GM23338 (cell line): Measurements from ENCODE around the gene IFITM1. TPM values are rescaled to one million over a fixed set of nuclear protein-coding genes. Genes with fewer than 3 reads are reported as not detected.

Source experiments
- ATAC-seq: fragments of 200-7000 bp; cut with Tn5 transposase; 3 replicates; pipeline ENCODE4 v1.9.1; 2020
- DNase-seq: peaks from one replicate; pipeline ENCODE4 v3.0.0-alpha.2; 2015; ENCODE audit warnings: low spot score
- H2AFZ ChIP-seq: fragments of 200-600 bp; sonication (generic); 2 replicates; pipeline ENCODE4 v1.8.0; 2016; ENCODE audit warnings: antibody characterized with exemption, mild to moderate bottlenecking, moderate library complexity
- H3F3A ChIP-seq: fragments of 200-600 bp; sonication (generic); replicated peaks from 2 replicates; pipeline ENCODE4 v1.8.0; 2017; ENCODE audit warnings: antibody characterized with exemption, mixed run types, low read depth
- H3K27ac ChIP-seq: fragments of 200-600 bp; sonication (generic); 2 replicates; pipeline ENCODE4 v1.6.1; 2016; ENCODE audit warnings: low read depth
- H3K27me3 ChIP-seq: fragments of 200-600 bp; sonication (generic); 2 replicates; pipeline ENCODE4 v1.8.0; 2016; ENCODE audit warnings: mild to moderate bottlenecking, mixed run types, moderate library complexity; ENCODE audit not compliant: insufficient read depth
- H3K36me3 ChIP-seq: fragments of 200-600 bp; sonication (generic); 2 replicates; pipeline ENCODE4 v1.8.0; 2016; ENCODE audit warnings: mild to moderate bottlenecking; ENCODE audit not compliant: insufficient read depth
- H3K4me1 ChIP-seq: fragments of 200-600 bp; sonication (generic); 2 replicates; pipeline ENCODE4 v1.8.0; 2016; ENCODE audit warnings: mild to moderate bottlenecking, moderate library complexity; ENCODE audit not compliant: insufficient read depth
- H3K4me2 ChIP-seq: fragments of 200-600 bp; sonication (generic); 2 replicates; pipeline ENCODE4 v1.7.1; 2017; ENCODE audit warnings: mixed run types
- H3K4me3 ChIP-seq: fragments of 200-600 bp; sonication (generic); 2 replicates; pipeline ENCODE4 v1.6.1; 2016; ENCODE audit warnings: mixed run types
- H3K79me2 ChIP-seq: fragments of 200-600 bp; sonication (generic); replicated peaks from 2 replicates; pipeline ENCODE4 v1.8.0; 2017; ENCODE audit warnings: mild to moderate bottlenecking; ENCODE audit not compliant: insufficient read depth
- H3K9me2 ChIP-seq: fragments of 200-600 bp; sonication (generic); 2 replicates; pipeline ENCODE4 v1.8.0; 2017; ENCODE audit not compliant: insufficient read depth
- H4K20me1 ChIP-seq: fragments of 200-600 bp; sonication (generic); replicated peaks from 2 replicates; pipeline ENCODE4 v1.8.0; 2017; ENCODE audit warnings: mild to moderate bottlenecking; ENCODE audit not compliant: insufficient read depth
- H3K27ac Mint-ChIP-seq: 2 replicates; pipeline ENCODE4 v1.8.0; 2020; ENCODE audit warnings: inconsistent platforms, mild to moderate bottlenecking, moderate library complexity, mixed read lengths
- H3K27me3 Mint-ChIP-seq: 3 replicates; pipeline ENCODE4 v1.8.0; 2022; ENCODE audit warnings: low read depth, mild to moderate bottlenecking, moderate library complexity, mixed read lengths, inconsistent platforms; ENCODE audit not compliant: insufficient read depth, poor library complexity
- H3K36me3 Mint-ChIP-seq: 3 replicates; pipeline ENCODE4 v1.8.0; 2021; ENCODE audit warnings: low read depth, mild to moderate bottlenecking, inconsistent platforms, moderate library complexity, mixed read lengths
- H3K4me1 Mint-ChIP-seq: 3 replicates; pipeline ENCODE4 v1.8.0; 2020; ENCODE audit warnings: mild to moderate bottlenecking, inconsistent platforms, mixed read lengths
- H3K4me3 Mint-ChIP-seq: 3 replicates; pipeline ENCODE4 v1.8.0; 2021; ENCODE audit warnings: moderate library complexity, mild to moderate bottlenecking, inconsistent platforms, mixed read lengths
- H3K9me3 Mint-ChIP-seq: 3 replicates; pipeline ENCODE4 v1.8.0; 2020; ENCODE audit warnings: moderate library complexity, mild to moderate bottlenecking, inconsistent platforms, mixed read lengths
- ETS1 ChIP-seq: IDR thresholded peaks from 2 replicates; pipeline ENCODE4 v1.6.1; 2016; ENCODE audit warnings: antibody characterized with exemption
- EZH2 ChIP-seq: fragments of 200-600 bp; sonication (generic); IDR thresholded peaks from one replicate; pipeline ENCODE4 v1.8.0; 2017; ENCODE audit warnings: antibody characterized with exemption, mild to moderate bottlenecking, low read depth; ENCODE audit not compliant: unreplicated experiment
- JUNB ChIP-seq: IDR thresholded peaks from one replicate; pipeline ENCODE4 v1.6.1; 2016; ENCODE audit warnings: antibody characterized with exemption; ENCODE audit not compliant: unreplicated experiment
- NANOG ChIP-seq: IDR thresholded peaks from 2 replicates; pipeline ENCODE4 v1.6.1; 2016; ENCODE audit warnings: antibody characterized with exemption, borderline replicate concordance
- STAT1 ChIP-seq: IDR thresholded peaks from one replicate; pipeline ENCODE4 v1.6.1; 2016; ENCODE audit warnings: antibody characterized with exemption; ENCODE audit not compliant: unreplicated experiment
- ZNF114 ChIP-seq: fragments of 250-450 bp; sonication (Bioruptor Pico); IDR thresholded peaks from 2 replicates; pipeline ENCODE4 v1.5.0; 2020; ENCODE audit warnings: mild to moderate bottlenecking, moderate library complexity
- ZNF331 ChIP-seq: fragments of 250-450 bp; sonication (Bioruptor Pico); IDR thresholded peaks from 2 replicates; pipeline ENCODE4 v1.5.0; 2020; ENCODE audit warnings: low read depth, mild to moderate bottlenecking, moderate library complexity
- polyA plus RNA-seq: library from polyadenylated mRNA; unstranded; fragments of >200 nt; fragmentation: Nextera tagmentation; extraction: Ambion mirVana; gene quantifications from 2 replicates; pipeline ENCODE4 v1.2.1, GENCODE V29; 2016
- total RNA-seq: library from RNA; depleted of rRNA; stranded (reverse); fragments of >200 nt; shearing (Covaris generic); gene quantifications from 2 replicates; pipeline ENCODE4 v1.2.3, GENCODE V29; 2014
- TF ChIP-seq, protein P1 (sequence below): IDR thresholded peaks from one replicate; pipeline ENCODE4 v1.6.1; 2018; ENCODE audit warnings: antibody characterized with exemption; ENCODE audit not compliant: unreplicated experiment
- TF ChIP-seq, protein P2 (sequence below), 2 experiments: fragments of 200-600 bp in 1 of 2; sonication (generic) in 1 of 2; conservative IDR thresholded peaks; 2 replicates each; pipeline versions ENCODE4 v1.5.1 to v1.6.1; 2016 to 2017; ENCODE audit warnings: antibody characterized with exemption in 2 of 2, low read depth in 2 of 2, mild to moderate bottlenecking in 2 of 2, moderate library complexity in 1 of 2

The IFITM1 gene
- total and polyA plus RNA-seq, 2 experiments from 2014 or later = 396 to 1,194 TPM

DNA sequence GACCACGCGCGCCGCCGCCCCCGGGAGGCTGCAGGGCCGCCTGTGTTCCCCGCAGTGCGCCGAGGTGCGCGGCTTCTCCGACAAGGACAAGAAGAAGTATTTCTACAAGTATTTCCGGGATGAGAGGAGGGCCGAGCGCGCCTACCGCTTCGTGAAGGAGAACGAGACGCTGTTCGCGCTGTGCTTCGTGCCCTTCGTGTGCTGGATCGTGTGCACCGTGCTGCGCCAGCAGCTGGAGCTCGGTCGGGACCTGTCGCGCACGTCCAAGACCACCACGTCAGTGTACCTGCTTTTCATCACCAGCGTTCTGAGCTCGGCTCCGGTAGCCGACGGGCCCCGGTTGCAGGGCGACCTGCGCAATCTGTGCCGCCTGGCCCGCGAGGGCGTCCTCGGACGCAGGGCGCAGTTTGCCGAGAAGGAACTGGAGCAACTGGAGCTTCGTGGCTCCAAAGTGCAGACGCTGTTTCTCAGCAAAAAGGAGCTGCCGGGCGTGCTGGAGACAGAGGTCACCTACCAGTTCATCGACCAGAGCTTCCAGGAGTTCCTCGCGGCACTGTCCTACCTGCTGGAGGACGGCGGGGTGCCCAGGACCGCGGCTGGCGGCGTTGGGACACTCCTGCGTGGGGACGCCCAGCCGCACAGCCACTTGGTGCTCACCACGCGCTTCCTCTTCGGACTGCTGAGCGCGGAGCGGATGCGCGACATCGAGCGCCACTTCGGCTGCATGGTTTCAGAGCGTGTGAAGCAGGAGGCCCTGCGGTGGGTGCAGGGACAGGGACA lies 32.9 kb upstream of the IFITM1 start (continued):
- TF ChIP-seq, protein P1, sequence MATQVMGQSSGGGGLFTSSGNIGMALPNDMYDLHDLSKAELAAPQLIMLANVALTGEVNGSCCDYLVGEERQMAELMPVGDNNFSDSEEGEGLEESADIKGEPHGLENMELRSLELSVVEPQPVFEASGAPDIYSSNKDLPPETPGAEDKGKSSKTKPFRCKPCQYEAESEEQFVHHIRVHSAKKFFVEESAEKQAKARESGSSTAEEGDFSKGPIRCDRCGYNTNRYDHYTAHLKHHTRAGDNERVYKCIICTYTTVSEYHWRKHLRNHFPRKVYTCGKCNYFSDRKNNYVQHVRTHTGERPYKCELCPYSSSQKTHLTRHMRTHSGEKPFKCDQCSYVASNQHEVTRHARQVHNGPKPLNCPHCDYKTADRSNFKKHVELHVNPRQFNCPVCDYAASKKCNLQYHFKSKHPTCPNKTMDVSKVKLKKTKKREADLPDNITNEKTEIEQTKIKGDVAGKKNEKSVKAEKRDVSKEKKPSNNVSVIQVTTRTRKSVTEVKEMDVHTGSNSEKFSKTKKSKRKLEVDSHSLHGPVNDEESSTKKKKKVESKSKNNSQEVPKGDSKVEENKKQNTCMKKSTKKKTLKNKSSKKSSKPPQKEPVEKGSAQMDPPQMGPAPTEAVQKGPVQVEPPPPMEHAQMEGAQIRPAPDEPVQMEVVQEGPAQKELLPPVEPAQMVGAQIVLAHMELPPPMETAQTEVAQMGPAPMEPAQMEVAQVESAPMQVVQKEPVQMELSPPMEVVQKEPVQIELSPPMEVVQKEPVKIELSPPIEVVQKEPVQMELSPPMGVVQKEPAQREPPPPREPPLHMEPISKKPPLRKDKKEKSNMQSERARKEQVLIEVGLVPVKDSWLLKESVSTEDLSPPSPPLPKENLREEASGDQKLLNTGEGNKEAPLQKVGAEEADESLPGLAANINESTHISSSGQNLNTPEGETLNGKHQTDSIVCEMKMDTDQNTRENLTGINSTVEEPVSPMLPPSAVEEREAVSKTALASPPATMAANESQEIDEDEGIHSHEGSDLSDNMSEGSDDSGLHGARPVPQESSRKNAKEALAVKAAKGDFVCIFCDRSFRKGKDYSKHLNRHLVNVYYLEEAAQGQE = no peak
- TF ChIP-seq ZNF331 (CRISPR knock-in tag) = no peak

DNA sequence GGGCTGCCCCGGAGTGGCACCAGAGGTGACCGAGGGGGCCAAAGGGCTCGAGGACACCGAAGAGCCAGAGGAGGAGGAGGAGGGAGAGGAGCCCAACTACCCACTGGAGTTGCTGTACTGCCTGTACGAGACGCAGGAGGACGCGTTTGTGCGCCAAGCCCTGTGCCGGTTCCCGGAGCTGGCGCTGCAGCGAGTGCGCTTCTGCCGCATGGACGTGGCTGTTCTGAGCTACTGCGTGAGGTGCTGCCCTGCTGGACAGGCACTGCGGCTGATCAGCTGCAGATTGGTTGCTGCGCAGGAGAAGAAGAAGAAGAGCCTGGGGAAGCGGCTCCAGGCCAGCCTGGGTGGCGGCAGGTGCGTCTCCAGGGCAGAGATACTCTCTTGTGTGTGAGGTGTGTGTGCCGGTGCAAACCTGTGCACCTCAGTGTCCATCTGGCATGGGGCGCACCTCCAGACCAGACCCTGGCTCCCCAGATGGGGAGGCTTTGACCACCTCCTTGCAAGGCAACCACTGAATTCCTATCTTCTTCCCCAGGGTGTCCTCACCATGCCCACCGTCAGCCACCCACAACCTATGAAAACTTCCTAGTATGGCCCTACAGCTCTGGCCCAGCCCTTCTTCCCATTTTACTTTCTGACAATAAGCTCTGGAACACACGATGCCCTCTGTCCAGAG lies 32.2 kb upstream of the IFITM1 start:
- H4K20me1 ChIP-seq = no peaks in the 10 kb centered on the region
- ATAC-seq = no peak
- H3K9me3 Mint-ChIP-seq = no peaks in the 10 kb centered on the region
- peaks cover 60% of the 10 kb centered on the region for H3K27me3 ChIP-seq
- H3K4me3 ChIP-seq = no peak overlapping the region
- no peaks in the 10 kb centered on the region for H3K36me3 ChIP-seq
- H3K4me1 ChIP-seq = no peaks in the 10 kb centered on the region
- DNase-seq = no peak
- H3F3A ChIP-seq = no peaks in the 10 kb centered on the region; the same call in 1 of the 2 replicates
- no peak overlapping the region; the same call in 2 of the 3 replicates for H3K4me3 Mint-ChIP-seq
- no peaks in the 10 kb centered on the region; the same call in 2 of the 3 replicates for H3K36me3 Mint-ChIP-seq
- no peak overlapping the region for H3K27ac ChIP-seq
- peaks cover 24% of the 10 kb centered on the region for H3K4me1 Mint-ChIP-seq
- H3K9me2 ChIP-seq = no peaks in the 10 kb centered on the region
- H3K27ac Mint-ChIP-seq = no peak overlapping the region
- H3K4me2 ChIP-seq = no peak overlapping the region
- H3K27me3 Mint-ChIP-seq = peaks cover 59% of the 10 kb centered on the region
- no peak overlapping the region for H2AFZ ChIP-seq
- H3K79me2 ChIP-seq = no peaks in the 10 kb centered on the region
- TF ChIP-seq EZH2 (no peak), ETS1 (no peak), NANOG (no peak), STAT1 (no peak), ZNF114 (CRISPR knock-in tag) (no peak), JUNB (no peak)
- TF ChIP-seq, protein P2, sequence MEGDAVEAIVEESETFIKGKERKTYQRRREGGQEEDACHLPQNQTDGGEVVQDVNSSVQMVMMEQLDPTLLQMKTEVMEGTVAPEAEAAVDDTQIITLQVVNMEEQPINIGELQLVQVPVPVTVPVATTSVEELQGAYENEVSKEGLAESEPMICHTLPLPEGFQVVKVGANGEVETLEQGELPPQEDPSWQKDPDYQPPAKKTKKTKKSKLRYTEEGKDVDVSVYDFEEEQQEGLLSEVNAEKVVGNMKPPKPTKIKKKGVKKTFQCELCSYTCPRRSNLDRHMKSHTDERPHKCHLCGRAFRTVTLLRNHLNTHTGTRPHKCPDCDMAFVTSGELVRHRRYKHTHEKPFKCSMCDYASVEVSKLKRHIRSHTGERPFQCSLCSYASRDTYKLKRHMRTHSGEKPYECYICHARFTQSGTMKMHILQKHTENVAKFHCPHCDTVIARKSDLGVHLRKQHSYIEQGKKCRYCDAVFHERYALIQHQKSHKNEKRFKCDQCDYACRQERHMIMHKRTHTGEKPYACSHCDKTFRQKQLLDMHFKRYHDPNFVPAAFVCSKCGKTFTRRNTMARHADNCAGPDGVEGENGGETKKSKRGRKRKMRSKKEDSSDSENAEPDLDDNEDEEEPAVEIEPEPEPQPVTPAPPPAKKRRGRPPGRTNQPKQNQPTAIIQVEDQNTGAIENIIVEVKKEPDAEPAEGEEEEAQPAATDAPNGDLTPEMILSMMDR (conservative IDR thresholded peaks at IDR 0.05; ENCODE audit: low read depth in 2 of 2) = no peak
- TF ChIP-seq, protein P1 = no peak
